Stimulated activated CD8-positive, alpha-beta memory T cell treated with anti-CD3 and anti-CD28 coated beads, Interleukin-4, amount 100 ng/mL, for 1 hour (primary cell): ENCODE data around the gene MEGF9.
"Not testable (repeated sequence)": the region's sequence is repeated elsewhere in the genome, so short reads cannot be mapped to it uniquely, and the experiment has no call there.

ENCODE experiments used
- DNase-seq, 2 donors: peaks; one replicate each; pipeline ENCODE4 v3.0.0-alpha.2; 2020; ENCODE audit warnings: low read depth in 2 of 2, low spot score in 1 of 2

The MEGF9 gene

DNA sequence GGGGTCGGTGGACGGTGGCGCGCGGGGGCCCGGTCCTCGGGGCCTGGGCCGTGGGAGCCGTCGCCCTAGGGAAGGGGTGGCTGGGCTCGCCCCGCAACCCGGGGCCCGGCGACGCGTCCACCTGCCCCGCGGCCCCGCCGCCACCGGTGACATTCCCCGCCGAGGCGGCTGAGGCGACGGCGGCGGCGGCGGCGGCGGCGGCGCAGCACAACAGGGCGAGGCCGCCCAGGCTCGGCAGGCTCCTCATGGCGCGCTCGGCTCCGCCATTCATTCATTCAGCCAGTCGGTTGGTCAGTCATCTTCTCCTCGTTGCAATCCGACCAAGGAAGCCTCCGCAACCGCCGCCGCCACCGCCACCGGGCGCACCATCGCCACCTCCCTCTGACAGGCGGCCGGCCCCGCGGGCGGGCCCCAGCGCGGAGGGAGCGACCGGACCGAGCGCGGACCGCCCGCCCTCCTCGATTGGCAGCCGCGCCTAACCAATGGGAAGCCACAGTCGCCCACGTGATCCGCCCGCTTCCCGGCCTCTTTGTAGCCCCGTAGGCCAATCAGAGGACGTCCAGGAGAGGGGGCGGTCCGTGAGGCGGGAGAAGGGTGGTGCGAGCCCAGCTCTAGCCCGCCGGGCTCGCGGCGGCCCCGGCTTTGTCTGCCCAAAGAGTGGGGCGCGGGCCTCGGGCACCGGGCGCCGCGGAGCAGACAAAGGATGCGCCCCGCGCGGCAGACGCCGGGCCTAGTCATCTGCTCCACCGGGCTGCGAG is at the start of gene MEGF9:
Gene MEGF9, minus strand, starts transcription at position 383 of the 758 bp plus-strand sequence. Its CDS starts 112 bp downstream, at position 271.
- DNase-seq = peak; percentile 78 to 94

DNA sequence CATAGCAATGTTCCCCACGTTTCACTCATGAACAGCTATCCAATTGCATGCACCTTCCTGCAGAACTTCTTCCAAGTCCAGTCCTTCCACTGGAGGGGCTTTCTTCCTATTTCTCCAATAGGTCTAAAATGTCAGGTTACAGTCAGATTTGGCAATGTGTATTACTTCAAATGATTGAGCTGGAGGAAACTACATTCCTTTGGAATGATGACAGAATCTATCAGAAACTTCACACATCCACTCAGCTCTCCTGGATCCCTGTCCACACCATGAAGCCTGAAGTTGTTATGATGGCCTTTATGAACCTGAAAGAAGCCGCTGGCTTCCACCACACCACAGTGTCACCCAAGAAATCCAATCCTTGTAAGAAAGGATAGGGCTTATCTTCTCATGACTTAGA is 46.7 kb upstream of the MEGF9 start:
- no peak for DNase-seq

DNA sequence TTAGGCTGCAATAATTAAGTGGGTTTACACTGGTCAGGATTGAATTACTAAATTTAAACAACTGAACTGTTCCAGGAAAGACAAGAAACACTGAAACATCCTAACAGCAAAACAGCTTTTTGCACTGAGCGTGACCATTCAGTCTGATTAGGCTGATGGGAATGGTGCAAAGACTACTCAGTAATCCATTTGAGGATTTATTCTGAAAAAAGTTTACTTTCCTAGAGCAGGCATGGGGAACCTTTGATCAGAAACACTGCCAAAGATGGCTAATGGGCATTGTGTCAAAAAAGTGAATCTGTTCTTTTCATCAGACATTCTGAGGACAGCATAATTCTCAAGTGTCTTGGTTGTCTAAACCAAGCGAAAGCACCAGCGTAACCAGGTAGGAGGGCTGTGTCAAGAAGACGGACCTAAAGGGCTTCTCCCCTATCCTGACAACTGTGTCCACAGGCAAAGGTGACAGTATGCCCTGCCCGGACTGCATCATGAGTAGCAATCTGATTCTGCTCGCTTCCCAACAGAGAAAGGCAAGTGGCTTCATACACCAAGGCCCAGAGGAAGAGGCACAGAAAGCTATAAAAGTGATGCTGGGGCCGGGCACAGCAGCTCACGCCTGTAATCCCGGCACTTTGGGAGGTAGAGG is 45.6 kb upstream of the MEGF9 start:
- DNase-seq = no peak

DNA sequence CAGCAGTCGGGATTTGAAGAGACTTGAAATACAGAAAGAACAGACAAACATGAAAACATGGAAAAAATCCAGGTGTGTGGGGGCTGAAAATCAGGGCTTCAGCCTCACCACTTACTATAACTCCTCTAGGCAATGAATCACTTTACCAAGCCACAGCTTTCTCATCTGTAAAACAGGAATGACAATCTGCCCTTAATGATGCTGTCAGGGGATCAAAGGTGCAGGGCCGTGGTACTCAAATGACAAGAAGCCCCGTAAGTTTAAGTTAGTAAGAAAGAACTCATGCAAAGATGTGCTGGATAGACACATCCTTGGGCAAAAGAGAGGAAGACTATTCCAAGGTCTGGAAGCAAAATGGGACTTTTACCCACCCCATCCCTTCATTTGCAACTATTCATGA is 44.3 kb upstream of the MEGF9 start:
- no peak for DNase-seq

DNA sequence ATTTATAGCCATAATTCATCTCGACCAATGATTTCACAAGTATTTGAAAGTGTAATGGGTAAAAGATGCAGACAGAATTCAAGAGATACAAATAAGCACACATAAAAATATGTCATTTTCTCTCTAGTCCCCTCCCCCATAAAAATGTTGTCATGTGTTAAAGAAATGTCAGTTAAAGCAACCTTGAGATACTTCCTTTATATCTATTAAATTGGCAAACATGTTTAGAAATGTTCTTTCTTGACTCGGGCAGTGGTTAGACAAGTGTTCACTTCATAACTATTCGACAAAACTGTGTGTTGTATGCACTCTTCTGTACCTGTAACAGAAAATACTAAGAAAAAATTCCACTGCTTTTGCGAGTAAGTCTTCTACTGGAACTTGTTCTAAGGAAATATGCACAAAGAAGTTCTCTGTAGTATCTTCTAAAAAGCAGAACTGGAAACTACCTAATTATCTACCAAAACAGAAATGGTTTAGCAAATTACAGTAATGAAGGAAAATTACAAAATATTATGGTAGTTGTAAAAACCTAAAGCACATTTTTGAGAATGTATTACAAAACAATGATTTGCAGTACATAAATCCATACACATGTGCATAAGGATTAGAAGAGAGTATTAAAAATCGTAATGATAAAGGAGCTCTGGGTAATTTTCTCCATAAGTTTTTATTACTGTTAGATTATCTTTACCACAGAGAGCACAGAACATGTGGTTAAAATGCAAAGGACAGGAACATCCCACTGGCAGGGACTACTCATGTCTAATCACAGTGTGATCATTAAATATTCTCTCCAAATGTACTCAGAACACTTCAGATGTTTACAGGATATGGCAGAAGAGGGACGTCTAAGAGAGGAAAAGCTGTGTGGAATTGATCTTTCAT is 43.0 kb upstream of the MEGF9 start:
- no peak for DNase-seq

DNA sequence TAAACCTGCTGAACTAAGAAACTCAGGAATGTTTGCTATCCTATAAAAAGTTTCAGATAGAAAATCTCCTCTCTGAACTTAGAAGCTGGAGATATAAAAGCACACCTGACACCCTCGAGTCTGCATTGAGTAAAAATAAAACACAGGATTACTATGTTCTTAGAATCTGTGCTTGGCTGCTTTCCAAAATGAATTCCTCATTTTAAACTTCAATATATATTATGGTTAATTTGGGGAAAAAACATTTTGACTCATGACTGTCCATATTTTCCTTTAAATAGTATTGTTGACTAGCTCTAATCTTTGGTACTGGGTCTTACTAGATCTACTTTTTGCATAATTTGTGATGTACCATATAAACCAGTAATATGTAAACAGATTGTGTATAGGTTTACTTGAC is 42.3 kb upstream of the MEGF9 start:
- no peak for DNase-seq

DNA sequence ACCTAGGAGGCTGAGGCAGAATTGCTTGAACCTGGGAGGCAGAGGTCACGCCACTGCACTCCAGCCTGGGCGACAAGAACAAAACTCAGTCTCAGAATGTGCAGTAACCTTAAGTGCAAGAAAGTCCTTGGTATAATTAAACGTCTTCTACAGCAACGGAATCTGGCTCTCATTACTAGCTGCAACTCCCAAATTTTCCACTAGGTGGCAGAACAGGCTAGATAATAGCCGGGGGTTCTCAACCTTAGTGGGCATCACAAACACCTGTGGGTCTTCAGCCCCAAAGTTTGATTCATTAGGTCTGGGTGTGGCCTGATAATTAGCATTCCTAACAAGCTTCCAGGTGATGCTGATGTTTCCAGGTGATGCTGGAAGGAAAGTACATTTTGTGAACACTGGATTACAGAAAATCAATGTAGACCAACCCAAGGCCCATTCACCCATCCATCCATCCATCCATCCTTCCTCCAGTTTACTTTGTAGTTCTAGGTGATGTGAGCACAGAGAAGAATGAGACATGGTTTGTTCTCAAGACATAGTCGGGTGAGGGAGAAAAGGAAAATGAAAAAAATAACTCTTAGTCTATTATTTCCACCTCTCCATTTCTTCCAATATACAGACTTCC is 41.7 kb upstream of the MEGF9 start:
- peak; percentile 10 to 49 for DNase-seq

DNA sequence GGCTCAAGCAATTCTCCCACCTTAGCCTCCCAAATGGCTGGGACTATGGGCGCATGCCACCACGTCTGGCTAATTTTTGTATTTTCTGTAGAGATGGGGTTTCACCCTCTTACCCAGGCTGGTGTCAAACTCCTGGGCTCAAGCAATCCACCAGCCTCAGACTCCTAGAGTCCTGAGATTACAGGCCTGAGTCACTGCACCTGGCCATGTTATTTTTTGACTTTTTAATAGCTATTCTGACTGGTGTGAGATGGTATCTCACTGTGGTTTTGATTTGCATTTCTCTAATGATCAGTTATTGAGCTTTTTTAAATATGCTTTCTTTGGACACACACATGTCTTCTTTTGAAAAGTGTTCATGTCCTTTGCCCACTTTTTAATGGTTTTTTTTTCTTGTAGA is 40.8 kb upstream of the MEGF9 start:
- DNase-seq = no peak

DNA sequence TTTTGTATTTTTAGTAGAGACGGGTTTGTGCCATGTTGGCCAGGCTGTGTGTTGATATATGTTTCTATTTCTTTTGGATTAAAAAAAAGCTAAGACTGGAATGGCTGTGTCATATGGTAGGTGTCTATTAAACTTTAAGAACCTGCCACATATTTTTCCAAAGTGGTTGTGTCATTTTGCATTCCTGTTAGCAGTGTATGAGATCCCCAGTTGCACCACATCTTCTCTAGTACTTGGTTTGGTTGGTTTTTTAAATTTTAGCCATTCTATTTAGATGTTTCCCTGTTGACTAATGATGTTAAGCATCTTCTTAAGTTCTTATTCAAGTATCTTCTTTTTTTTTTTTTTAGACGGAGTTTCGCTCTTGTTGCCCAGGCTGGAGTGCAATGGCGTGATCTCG is 36.2 kb upstream of the MEGF9 start:
- no peak for DNase-seq

DNA sequence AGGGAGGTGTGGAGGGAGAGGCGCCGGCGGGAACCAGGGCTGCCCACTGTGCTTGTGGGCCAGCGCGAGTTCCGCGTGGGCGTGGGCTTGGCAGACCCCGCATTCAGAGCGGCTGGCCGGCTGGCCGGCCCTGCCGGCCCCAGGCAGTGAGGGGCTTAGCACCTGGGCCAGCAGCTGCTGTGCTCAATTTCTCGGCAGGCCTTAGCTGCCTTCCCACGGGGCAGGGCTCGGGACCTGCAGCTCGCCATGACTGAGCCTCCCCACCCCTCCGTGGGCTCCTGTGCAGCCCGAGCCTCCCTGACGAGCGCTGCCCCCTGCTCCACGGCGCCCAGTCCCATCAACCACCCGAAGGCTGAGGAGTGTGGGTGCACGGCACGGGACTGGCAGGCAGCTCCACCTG is 32.1 kb upstream of the MEGF9 start:
- DNase-seq = not testable (repeated sequence)

DNA sequence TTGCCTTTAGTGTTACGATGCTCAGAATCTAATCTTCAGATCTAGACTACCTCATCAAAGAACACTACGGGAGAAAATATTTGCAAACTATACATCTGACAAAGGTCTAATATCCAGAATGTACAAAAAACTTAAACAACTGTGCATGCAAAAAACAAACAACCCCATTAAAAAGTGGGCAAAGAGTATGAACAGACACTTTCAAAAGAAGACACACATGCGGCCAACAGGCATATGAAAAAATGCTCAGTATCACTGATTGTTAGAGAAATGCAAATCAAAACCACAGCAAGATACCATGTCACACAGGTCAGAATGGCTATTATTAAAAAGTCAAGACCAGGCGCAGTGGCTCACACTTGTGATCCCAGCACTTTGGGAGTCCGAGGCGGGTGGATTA is 31.0 kb upstream of the MEGF9 start:
- no peak for DNase-seq

DNA sequence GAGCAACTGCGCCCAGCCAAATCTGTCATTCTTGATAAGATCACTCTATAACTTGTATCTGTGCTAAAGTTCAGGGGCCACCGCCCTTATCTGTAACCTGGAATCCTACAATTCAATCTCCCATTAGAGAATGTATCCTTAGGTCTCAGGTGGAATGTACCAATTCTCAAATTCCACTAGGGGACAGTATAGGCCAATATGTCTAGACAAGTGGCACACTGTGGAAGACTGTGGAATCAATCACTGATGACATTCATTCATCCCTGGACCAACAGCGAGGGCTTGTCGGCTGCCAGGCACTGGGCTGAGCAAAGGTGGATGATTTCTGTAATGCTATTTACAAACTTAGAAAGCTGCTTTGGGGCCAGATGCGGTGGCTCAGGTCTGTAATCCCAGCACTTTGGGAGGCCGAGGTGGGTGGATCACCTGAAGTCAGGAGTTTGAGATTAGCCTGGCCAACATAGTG is 28.7 kb upstream of the MEGF9 start:
- no peak for DNase-seq

DNA sequence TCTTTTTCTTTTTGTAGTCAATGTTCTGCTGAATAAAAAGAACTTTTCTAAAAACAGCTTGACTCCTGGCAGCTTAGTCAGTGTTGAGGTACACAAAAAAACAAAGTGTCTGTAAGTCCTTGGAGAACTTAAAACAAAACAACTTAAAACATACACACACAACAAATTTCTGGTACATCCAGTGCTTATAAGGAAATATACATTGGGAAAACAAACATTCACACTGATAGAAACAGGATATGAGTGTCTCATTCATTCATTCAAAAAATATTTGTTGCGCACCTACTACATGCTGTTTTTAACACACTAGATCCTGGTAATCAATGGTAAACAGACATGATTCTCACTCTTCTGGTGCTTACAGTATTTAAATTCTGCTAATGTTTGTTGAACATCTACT is 27.4 kb upstream of the MEGF9 start:
- no peak for DNase-seq

DNA sequence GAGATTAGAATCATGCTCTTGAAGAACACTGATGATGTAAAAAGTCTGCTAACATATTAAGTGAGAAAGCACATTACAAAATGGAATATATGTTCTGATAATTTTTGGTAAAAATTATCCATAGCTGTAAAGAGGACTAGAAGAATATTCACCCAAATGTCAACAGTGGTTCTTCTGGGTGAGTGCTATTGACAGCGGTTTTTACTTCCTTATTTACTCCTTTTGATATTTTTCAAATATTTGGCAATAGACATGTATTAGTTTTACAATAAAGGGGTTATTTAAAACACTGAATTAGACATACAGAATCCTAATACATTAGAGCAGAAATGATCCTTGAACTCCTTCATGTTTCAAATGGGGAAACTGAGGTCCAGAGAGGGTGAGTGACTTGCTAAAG is 26.9 kb upstream of the MEGF9 start:
- DNase-seq = no peak

DNA sequence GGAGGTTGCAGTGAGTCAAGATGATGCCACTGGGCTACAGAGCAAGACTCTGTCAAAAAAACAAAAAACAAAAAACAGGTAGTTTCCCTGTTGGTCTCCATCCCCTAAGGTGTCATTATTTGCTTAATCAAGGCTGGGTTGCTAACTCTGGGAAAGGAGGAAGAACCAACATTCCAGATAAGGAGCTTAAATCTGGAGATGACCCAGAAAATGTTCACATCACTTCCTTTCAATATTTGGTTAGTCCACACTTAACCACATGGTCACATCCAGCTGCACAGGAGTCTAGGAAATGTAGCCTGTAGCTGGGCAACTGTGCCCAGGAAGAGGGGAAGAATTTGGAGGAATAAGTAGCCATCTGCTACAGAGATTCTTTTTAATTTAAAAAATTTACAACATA is 25.9 kb upstream of the MEGF9 start:
- no peak for DNase-seq

DNA sequence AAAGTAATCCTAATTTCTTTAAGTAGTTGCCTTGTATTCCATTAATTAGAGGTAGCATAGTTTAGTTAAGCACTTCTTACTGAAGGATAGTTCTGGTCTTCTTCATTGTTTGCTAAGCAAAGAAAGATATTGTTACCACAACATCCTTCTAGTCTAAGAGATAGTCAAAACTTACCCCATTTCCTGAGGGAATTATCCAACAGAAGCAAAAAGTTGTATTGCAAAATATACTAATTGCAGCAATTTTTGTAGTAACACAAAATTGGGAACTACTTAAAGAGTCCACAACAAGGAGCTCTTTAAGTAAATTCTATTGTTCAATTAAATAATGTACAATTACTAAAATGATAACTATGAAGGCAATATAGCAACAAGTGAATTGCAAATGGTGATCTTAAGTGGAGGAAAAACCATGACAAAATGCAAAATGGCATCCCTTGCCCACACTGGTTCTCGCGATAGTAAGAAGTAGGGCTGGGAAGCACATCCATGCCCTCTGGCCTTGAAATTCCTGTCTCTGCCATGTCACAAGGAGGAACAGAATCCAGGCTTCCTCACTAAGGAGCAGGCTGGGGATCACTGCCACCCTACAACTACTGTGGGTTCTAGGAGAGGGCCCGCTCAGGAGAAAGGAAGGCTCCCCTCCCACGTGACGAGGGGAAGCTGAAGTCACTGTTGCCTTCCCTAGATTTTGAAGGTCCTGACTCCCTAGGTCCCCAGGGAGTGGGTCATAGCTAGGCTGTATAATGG is 23.3 kb upstream of the MEGF9 start:
- DNase-seq = no peak

DNA sequence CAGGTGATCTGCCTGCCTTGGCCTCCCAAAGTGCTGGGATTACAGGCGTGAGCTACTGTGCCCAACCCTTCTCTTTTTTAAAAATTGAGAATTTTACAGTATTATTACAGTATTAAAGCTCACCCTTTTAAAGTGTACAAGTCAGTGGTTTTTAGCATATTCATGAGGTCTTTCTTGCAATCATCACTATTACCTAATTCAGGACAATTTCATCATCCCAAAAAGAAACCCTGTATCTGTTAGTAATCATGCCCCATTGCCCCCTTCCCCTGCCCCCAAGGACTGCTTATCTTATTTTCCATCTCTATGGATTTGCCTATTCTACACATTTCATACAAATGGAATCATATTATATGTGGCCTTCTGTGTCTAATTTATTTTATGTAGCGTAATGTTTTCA is 22.6 kb upstream of the MEGF9 start:
- DNase-seq = no peak

DNA sequence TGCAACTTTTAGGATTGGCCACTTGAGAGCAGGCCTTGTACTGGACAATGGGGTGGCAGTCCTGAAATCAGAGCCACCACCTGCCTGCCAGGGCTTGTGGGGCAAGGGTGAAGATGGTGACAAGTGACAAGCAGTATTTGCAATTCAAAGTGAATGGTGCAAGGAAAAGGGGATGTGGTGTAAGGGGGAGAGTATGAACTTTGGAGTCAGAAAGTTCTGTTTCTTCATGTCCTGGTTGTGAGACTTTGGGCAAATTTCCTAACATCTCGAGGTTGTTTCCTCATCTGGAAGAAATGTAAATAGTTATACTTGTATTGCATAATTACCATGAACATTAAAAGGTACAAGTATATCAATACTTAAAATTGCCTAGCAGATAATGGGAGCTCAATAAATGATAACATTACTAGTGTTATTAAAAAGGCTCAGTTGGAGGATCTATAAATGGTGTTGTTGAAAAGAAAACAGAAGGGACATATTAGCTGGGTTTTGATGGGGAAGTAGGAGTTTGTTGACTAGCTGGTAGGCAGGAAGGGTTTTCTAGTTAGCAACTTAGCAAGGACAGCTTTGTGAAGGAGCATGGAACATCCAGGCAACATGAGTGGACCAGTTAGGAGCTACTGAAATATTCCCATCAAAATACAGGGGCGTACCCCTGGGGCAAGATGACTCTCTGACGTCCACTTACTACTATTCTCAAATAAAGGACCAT is 21.3 kb upstream of the MEGF9 start:
- no peak for DNase-seq

DNA sequence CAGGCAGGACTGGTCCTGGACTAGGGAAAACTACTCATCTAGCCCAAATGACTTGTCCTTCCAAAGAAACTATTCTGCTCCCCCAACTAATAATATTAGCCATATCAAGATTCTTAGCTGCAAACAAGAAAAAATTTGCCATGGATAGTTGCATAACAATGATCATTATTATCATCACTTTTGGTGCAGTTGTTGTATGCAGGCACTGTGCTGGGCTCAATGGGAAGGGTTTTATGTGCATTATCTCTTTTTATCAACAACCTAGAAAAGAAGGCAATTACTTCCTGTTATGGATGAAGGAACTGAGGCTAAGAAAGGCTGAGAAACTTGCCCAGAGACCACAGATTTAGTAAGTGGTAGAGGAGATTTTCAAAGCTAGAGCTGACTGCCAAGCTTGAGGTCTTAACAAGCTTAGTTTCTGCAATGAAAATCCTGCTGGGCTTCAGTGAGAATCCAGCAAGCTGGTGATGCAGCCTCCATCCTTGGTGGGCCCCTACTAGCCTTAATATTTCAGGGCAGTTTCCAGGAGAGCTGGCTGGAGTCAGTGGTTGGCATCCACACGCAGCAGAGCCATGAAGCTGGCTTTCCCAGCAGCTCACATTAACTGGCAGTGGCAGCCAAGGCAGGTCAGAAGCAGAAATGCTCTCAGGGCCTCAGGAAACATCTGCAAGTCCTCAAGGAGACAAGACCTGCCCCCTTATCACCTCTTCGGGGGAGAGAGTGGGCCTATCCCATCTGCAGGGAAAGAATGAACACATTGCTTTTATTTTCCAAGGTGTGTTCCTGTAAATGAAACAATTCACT is 20.5 kb upstream of the MEGF9 start:
- no peak for DNase-seq
